ENCODE data around the gene TNFRSF1B.
"Not testable (repeated sequence)": the region's sequence is repeated elsewhere in the genome, so short reads cannot be mapped to it uniquely, and the experiment has no call there.

The TNFRSF1B gene

DNA sequence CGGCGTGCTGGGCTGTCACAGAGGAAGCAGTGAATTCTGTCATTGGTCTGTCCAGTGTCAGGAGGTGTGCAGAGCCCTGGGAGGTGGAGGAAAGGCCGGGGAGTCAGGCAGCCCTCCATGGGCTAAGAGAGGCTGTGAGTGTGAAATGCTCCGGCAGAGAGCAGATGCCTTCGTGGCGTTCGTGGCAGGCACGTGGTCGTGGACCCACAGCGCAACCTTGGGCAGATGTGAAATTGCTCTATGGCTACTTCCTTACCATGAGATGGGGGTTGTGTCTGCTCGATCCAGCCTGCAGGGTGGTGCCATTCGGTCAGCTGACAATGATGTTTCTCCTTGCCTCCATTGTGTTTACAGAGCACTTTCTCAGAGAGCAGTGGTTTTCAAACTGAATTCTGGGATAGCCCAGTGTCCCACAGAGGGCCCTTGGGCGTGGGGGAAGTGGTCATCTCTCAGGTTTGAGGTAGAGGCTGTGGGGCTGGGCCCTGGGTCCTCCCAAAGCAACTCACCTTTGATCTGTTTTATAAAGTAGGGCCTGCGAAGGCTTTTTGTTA lies 27.9 kb downstream of the TNFRSF1B start:
- DNase-seq, result no peak

DNA sequence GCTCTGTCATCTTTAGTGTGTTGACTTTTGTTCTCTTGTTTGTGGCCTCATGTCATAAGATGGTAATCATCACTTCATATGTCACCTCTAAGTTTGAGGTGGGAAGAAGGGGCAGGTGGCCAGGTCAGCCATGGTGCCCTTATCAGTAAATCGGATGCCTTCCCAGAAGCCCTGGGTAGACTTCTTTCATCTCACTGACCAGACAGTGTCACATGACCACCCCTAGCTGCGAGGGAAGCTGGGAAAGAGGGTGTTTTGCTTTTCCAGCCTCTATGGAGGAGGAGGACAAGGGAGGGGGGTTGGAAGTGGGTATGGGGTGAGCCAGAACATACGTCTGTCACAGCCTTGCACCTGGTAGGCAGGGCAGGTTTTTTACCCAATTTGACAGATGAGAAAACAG lies 28.6 kb downstream of the TNFRSF1B start:
- no peak for DNase-seq

DNA sequence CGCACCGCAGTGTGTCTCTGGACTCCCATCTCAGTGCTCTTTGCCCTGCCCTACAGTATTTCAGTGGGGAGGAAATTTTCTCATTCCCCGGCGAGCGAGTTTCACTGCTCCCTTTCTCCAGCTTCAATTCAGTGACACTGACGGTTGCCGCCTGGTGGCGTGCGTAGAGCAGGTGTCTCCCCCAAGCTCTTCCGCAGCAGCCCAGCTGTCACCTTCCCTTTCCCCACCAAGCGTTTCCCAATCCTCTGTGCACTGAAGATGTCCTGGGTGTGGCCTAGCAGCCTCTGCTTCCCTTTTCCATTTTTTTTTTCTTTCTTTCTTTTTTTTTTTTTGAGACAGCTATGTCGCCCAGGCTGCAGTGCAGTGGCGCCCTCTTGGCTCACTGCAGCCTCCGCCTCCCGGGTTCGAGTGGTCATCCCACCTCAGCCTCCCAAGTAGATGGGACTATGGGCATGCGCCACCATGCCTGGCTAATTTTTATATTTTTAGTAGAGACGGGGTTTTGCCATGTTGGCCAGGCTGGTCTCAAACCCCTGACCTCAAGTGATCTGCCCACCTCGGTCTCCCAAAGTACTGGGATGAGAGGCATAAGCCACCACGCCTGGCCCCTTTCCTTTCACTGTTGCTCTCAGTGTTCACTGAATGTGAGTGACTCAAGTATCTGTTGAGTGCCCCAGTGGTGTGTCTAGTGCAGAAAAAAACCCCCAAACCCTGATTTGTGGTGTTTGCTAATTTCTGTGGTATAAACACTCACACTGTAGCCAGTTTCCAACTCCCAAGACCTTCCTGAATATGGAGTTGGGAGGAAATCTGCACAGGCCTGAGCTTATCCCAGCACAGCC lies 30.1 kb downstream of the TNFRSF1B start:
- DNase-seq, result peak; percentile 54

DNA sequence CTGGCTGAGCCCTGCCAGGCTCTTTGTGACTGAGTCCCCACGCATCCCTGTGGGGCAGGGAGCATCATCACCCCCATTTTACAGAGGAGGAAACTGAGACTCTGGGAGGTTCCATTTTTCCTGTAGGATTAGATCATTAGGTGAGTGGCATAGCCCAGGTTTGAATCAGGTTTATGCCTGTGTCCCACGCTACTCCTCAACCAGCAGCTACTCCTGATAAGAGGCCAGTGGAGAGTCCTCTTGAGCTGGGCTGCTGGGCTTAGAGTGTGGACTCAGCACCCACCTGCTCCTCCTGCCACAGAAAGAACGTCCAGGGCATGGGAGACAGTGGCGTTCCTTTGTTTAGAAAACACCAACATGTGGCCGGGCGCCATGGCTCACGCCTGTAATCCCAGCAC lies 30.7 kb downstream of the TNFRSF1B start:
- DNase-seq, result no peak

- no peak for DNase-seq
Observed at GRCh38 chr1:12200208-12200607, 33.4 kb downstream of the TNFRSF1B start.

GRCh38 chr1:12201352-12202189 lies 34.8 kb downstream of the TNFRSF1B start:
- DNase-seq, result no peak

- no peak for DNase-seq
Observed at GRCh38 chr1:12202190-12202497, 35.4 kb downstream of the TNFRSF1B start.

DNA sequence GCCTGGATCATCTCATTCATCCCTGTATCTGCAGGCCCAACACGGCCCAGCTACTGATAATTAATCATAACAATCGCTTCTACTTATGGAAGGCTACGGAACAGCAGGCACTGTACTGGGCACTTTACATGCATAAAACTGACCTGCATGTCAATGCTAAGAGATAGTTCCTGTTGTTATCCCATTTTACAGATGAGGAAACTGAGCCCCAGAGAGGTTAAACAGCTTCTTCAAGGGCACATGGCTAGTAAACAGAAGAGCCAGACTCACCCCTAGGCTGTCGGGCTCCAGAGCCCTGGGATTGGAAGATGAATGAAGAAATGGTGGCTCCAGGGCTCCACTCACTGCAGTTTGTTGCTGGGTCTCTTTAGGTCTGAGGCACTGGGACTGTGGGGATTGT lies 35.8 kb downstream of the TNFRSF1B start:
- DNase-seq, result no peak

DNA sequence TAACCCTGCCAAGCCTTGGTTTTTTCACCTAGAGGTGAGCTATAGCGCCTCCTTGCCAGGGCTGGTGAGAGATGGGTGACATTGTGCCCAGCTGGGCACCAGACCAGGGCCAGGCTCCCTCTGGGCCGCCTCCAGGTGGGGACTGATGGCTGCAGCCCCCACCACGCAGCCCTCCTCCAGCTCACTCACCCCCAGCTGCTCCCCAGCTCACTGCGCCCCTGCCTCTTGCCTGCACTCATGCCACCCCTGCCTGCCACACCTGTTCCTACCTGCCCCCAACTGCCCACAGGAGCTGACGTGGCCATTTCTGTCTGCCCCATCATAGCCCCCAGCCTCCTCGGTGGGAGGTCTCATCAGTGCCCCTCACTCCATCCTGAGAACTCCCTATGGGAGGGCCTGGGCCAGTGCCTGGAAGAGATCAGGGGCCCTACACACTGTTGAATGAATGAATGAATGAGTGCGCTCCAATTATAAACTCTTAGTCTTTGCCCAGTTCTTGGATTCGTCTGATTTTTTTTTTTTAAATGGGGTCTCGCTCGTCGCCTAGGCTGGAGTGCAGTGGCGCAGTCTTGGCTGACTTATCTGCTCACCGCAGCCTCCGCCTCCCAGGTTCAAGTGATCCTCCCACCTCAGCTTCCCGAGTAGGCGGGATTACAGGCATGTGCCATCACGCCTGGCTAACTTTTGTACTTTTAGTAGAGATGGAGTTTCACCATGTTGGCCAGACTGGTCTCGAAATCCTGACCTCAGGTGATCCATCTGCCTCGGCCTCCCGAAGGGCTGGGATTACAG lies 36.6 kb downstream of the TNFRSF1B start:
- no peak for DNase-seq

GRCh38 chr1:12204140-12204539 lies 37.3 kb downstream of the TNFRSF1B start:
- DNase-seq, result no peak

DNA sequence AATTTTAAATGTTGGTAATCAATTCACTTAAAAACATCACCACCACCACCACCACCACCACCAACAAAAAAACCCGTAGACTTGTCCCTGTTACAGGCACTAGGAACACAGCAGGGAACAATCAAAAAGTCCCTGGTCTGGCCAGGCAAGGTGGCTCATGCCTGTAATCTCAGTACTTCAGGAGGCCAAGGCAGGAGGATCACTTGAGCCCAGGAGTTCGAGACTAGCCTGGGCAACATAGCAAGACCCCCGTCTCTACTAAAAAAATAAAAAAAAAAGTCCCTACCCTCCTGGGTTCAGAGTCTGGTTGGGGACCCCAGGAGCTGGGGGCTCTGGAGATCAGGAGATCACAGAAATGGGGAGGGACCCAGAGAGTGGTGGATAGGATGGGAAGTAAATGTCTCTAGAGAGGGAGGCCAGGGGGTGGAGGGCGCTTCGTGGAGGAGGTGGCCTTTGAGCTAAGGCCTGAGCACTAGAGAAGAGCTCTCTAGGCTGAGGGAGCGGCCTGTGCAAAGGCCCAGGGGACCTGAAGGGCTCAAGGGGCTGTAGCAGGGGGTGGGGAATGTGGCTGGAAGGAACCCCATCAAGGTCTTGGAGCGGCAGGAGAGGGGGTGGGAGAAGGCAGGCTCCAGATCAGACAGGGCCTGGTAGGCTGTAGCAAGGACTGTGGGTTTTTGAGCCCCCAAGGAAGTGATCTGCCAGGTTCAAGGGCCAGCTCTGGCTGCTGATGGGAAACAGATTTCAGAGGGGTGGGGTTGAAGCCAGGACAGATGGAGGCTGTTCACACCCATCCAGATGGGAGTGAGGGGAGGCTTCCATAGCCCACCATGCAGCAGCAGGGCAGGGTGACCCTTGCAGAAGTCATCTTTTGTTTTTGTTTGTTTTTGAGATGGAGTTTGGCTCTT lies 38.2 kb downstream of the TNFRSF1B start:
- DNase-seq, result no peak

DNA sequence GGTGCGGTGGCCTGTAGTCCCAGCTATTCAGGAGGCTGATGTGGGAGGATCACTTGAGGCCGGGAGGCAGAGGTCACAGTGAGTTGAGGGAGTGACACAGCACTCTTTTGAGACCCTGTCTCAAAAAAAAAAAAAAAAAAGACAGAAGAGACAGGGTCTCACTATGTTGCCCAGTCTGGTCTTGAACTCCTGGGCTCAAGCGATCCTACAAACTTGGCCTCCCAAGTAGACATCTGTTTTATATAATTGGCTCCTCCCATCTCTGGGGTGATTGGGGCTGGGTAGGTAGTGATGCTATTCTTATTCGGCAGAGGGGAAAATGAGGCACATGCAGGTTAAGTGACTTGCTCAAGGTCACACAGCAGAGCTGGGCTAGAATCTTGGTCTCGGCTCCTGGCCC lies 39.4 kb downstream of the TNFRSF1B start:
- DNase-seq, result no peak

DNA sequence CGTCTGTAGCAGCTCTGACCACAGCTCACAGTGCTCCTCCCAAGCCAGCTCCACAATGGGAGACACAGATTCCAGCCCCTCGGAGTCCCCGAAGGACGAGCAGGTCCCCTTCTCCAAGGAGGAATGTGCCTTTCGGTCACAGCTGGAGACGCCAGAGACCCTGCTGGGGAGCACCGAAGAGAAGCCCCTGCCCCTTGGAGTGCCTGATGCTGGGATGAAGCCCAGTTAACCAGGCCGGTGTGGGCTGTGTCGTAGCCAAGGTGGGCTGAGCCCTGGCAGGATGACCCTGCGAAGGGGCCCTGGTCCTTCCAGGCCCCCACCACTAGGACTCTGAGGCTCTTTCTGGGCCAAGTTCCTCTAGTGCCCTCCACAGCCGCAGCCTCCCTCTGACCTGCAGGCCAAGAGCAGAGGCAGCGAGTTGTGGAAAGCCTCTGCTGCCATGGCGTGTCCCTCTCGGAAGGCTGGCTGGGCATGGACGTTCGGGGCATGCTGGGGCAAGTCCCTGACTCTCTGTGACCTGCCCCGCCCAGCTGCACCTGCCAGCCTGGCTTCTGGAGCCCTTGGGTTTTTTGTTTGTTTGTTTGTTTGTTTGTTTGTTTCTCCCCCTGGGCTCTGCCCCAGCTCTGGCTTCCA lies 40.1 kb downstream of the TNFRSF1B start:
- DNase-seq, result no peak

DNA sequence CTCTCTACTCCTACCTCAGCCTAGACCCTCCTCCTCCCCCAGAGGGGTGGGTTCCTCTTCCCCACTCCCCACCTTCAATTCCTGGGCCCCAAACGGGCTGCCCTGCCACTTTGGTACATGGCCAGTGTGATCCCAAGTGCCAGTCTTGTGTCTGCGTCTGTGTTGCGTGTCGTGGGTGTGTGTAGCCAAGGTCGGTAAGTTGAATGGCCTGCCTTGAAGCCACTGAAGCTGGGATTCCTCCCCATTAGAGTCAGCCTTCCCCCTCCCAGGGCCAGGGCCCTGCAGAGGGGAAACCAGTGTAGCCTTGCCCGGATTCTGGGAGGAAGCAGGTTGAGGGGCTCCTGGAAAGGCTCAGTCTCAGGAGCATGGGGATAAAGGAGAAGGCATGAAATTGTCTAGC lies 41.5 kb downstream of the TNFRSF1B start:
- no peak for DNase-seq

GRCh38 chr1:12208764-12209494 lies 42.1 kb downstream of the TNFRSF1B start:
- DNase-seq, result peak; percentile 92

DNA sequence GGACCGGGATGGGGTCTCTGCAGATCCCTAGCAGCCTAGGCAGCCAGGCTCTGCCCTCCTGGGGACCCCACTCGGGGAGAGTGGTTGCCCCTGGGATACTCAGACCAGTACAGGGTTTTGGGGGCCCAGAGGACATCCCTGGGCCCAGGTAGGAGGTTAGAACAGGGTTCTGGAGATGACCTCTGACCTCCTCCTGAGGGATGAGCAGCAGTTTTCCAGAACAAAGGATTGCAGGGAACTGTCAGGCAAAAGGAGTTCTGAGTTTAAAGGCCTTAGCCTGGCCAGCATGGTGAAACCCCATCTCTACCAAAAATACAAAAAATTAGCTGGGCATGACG lies 42.7 kb downstream of the TNFRSF1B start:
- no peak for DNase-seq

GRCh38 chr1:12215118-12215961 lies 48.5 kb downstream of the TNFRSF1B start:
- DNase-seq, result peak; percentile 91

- DNase-seq, result no peak
Observed at GRCh38 chr1:12219800-12220199, 53.0 kb downstream of the TNFRSF1B start.

DNA sequence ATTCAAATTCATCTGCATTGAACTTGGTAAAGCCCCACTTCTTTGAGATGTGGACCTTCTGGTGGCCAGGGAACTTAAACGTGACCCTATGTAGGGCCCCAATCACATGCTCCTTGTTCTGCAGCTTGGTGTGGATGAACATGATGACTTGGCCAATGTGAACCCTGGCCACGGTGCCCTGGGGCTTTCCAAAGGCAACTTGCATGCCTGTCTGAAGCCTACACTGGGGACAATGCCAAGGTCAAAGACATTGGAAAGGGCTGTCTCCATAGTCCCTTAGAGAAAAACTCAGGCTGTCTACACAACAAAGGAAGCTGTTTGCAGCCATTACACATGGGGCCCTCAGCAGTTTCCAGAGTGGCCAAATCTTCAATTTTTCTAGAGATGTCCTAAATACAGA lies 54.1 kb downstream of the TNFRSF1B start:
- no peak for DNase-seq

DNA sequence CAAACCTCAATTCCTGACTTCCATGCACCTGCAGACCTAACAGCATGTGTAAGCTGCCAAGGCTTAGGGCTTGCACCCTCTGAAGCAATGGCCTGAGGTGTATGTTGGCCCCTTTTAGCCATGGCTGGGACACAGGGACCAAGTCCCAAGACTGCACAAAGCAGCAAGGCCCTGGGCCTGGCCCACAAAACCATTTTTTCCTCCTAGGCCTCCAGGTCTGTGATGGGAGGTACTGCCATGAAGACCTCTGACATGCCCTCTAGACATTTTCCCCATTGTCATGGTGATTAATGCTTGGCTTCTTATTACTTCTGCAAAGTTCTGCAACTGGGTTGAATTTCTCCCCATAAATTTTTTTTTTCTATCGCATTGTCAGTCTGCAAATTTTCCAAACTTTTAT lies 55.9 kb downstream of the TNFRSF1B start:
- not testable (repeated sequence) for DNase-seq

All from hematopoietic multipotent progenitor cell treated with erythropoietin and hydrocortisone succinate and interleukin-3 and kit ligand, for 6 days (in vitro differentiated cells).